ENCODE results near the gene RANBP9. TPM values are rescaled to one million over a fixed set of nuclear protein-coding genes. Genes with fewer than 3 reads are reported as not detected.

RANBP9 gene
- total RNA-seq, 1 donor from 2014 or later: 44.8 TPM

DNA sequence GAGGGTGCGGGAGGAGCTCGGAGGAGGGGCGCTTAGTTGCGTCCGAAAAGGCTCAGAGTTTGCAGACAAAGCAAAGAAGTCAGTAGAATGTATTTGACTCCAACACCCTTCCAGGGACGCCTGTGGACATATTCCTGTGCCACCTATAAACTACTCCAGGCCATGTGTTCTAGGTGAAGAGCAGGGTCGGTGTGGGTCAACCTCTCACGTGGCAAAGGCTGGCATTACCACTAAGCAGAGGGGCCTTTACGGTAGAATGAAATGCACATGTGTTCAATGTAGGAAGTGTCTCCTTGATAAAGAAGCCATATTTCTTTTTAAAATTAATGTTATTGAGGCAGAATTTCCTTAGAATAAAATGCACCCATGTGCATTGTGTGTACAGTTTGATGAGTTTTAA, 121.8 kb downstream of the RANBP9 start:
- Histone ChIP-seq H4K20me1 (ENCODE audit: low read depth) (no peaks in the 10 kb centered on the region), H3K27me3 (no peaks in the 10 kb centered on the region), H3K9ac (no peak overlapping the region), H3K4me3 (no peak overlapping the region), H3K4me1 (no peaks in the 10 kb centered on the region), H3F3A (ENCODE audit: low read depth) (no peaks in the 10 kb centered on the region), H3K4me2 (no peak overlapping the region), H3K36me3 (no peaks in the 10 kb centered on the region), H3K79me2 (ENCODE audit: low read depth) (no peaks in the 10 kb centered on the region), H3K9me3 (ENCODE audit: low read depth) (no peaks in the 10 kb centered on the region), H2AFZ (replicated peaks) (no peak overlapping the region), H3K27ac (no peak overlapping the region)
- H3K4me3 Mint-ChIP-seq: no peak overlapping the region
- H3K4me1 Mint-ChIP-seq: no peaks in the 10 kb centered on the region
- DNase-seq (ENCODE audit: low spot score): no peak
- H3K27ac Mint-ChIP-seq: no peak overlapping the region
- H3K9me3 Mint-ChIP-seq: no peaks in the 10 kb centered on the region
- peaks cover 9% of the 10 kb centered on the region for H3K36me3 Mint-ChIP-seq
- H3K27me3 Mint-ChIP-seq (ENCODE audit: insufficient read depth, low read depth): no peaks in the 10 kb centered on the region
- no peak for TF ChIP-seq EZH2 (IDR thresholded peaks at IDR 0.05)
- TF ChIP-seq EZH2phosphoT487 (IDR thresholded peaks at IDR 0.05): no peak
- TF ChIP-seq CTCF (IDR thresholded peaks at IDR 0.05): no peak

DNA sequence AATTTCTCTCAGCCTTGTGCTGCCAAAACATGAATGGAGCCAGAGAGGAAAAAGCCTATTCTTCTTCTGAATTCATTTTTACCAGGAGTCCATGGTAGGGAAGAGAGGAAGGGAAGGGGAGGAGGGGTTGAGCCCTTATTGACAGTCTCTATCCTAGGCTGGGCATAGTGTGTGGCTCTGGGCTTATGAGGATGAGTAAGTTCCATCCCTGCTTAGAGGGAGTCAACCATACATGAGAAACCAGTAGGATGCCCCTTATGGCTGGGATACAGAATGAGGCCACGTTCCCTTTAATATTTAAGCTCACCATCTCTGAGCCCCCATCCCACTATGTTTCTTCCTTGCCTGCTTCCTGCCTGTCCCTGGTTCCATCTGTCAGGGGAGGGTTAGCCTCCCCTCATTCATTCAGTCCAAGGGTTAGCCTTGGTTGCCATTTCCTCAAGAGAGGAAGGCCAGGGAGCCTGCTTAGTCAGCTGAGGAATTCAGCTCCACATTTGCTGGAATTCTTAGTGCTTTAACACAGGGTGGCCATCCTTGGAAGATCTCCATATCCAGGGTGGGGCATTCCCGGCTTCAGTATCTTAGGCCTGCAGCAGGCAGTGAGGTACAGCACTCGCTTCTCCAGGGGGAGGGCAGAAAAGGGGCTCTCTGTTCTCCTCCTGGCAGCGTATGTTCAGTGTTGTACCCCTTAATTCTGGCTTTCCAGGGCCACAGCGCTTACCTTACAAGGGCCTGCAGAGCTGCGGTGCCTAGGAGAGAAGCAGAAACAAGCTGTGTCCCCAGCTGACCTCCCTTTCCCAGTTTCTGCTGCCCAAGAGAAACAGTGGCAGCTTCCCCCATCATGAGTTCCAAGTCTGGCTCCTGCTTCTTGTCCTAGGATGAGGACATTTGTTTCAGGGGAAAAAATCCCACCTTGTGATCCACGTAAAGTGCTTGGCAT, 124.8 kb downstream of the RANBP9 start:
- TF ChIP-seq EZH2phosphoT487 (IDR thresholded peaks at IDR 0.05) (no peak), EZH2 (IDR thresholded peaks at IDR 0.05) (no peak), CTCF (IDR thresholded peaks at IDR 0.05) (no peak)
- no peak overlapping the region for H3K4me3 ChIP-seq
- H3K36me3 ChIP-seq: no peaks in the 10 kb centered on the region
- H3K27me3 Mint-ChIP-seq (ENCODE audit: insufficient read depth, low read depth): peaks cover 2% of the 10 kb centered on the region
- DNase-seq (ENCODE audit: low spot score): no peak
- H3K79me2 ChIP-seq (ENCODE audit: low read depth): no peaks in the 10 kb centered on the region
- H3K9me3 Mint-ChIP-seq: no peaks in the 10 kb centered on the region
- H4K20me1 ChIP-seq (ENCODE audit: low read depth): no peaks in the 10 kb centered on the region
- no peak overlapping the region for H3K4me3 Mint-ChIP-seq
- no peak overlapping the region for H3K27ac ChIP-seq
- H2AFZ ChIP-seq (replicated peaks): no peak overlapping the region
- H3K4me1 Mint-ChIP-seq: no peaks in the 10 kb centered on the region
- no peak overlapping the region for H3K4me2 ChIP-seq
- no peak overlapping the region for H3K27ac Mint-ChIP-seq
- H3K36me3 Mint-ChIP-seq: peaks cover 16% of the 10 kb centered on the region
- no peaks in the 10 kb centered on the region for H3K9me3 ChIP-seq (ENCODE audit: low read depth)
- H3K9ac ChIP-seq: no peak overlapping the region
- H3K4me1 ChIP-seq: no peaks in the 10 kb centered on the region
- H3K27me3 ChIP-seq: no peaks in the 10 kb centered on the region
- no peaks in the 10 kb centered on the region for H3F3A ChIP-seq (ENCODE audit: low read depth)

DNA sequence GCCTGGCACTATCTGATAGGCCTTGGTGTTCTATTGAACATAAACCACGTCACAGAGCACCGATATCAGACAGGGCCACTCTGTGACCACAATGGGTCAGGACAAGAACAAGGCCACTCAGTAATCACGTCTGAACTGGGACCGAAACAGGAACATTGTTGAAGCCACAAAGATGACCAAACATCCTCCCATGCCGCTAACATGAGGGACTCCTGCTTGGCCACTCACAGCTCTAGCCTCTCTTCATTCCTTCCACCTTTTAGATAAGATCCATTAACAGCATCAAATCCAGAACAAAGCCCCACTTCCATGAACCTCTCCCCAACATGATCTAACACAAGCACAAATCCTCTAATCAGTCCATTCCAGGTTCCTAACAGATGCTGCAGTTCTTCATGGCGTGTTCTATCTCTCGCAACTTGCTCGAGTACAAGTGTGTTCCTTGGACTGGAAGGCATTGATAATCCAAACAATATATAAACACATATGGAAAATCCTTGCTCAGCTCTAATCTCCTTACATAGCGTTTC, 129.9 kb downstream of the RANBP9 start:
- no peaks in the 10 kb centered on the region for H3F3A ChIP-seq (ENCODE audit: low read depth)
- H3K79me2 ChIP-seq (ENCODE audit: low read depth): peaks cover 14% of the 10 kb centered on the region
- peaks cover 6% of the 10 kb centered on the region for H3K9me3 Mint-ChIP-seq
- H3K4me3 ChIP-seq: no peak overlapping the region
- no peaks in the 10 kb centered on the region for H4K20me1 ChIP-seq (ENCODE audit: low read depth)
- H3K36me3 ChIP-seq: no peaks in the 10 kb centered on the region
- no peak overlapping the region for H3K4me3 Mint-ChIP-seq
- no peaks in the 10 kb centered on the region for H3K4me1 ChIP-seq
- no peak overlapping the region for H3K27ac Mint-ChIP-seq
- no peaks in the 10 kb centered on the region for H3K4me1 Mint-ChIP-seq
- no peak for DNase-seq (ENCODE audit: low spot score)
- no peak overlapping the region for H3K4me2 ChIP-seq
- H2AFZ ChIP-seq (replicated peaks): no peak overlapping the region
- H3K27me3 Mint-ChIP-seq (ENCODE audit: insufficient read depth, low read depth): peaks cover 4% of the 10 kb centered on the region
- no peaks in the 10 kb centered on the region for H3K27me3 ChIP-seq
- H3K9ac ChIP-seq: no peak overlapping the region
- no peaks in the 10 kb centered on the region for H3K9me3 ChIP-seq (ENCODE audit: low read depth)
- TF ChIP-seq CTCF (IDR thresholded peaks at IDR 0.05): no peak
- TF ChIP-seq EZH2 (IDR thresholded peaks at IDR 0.05): no peak
- TF ChIP-seq EZH2phosphoT487 (IDR thresholded peaks at IDR 0.05): no peak
- H3K27ac ChIP-seq: no peak overlapping the region
- H3K36me3 Mint-ChIP-seq: peaks cover 20% of the 10 kb centered on the region

Measured in neural progenitor cell (in vitro differentiated cells).